HL-60 (cell line): ENCODE data around the gene SPAG8.

Experiments
- CTCF ChIP-seq: IDR thresholded peaks from one replicate; pipeline ENCODE4 v1.5.1; 2011; ENCODE audit warnings: low read length, control low read depth, inconsistent platforms; ENCODE audit not compliant: insufficient read depth
- POLR2AphosphoS5 ChIP-seq: IDR thresholded peaks from 2 replicates; pipeline ENCODE4 v1.6.1; 2012; ENCODE audit warnings: low read depth
- REST ChIP-seq: IDR thresholded peaks from 2 replicates; pipeline ENCODE4 v1.6.1; 2012; ENCODE audit warnings: low read depth; ENCODE audit not compliant: insufficient replicate concordance
- SPI1 ChIP-seq: IDR thresholded peaks from 2 replicates; pipeline ENCODE4 v1.6.1; 2012; ENCODE audit warnings: low read depth, mild to moderate bottlenecking, borderline replicate concordance

GRCh38 chr9:35839926-35840325 lies 27.9 kb upstream of the SPAG8 start:
- no peak for TF ChIP-seq CTCF
- TF ChIP-seq POLR2AphosphoS5 = no peak
- TF ChIP-seq REST = no peak
- peak; percentile 71 for TF ChIP-seq SPI1
